GM19455 (cell line): ENCODE results near the gene SELENOH.
"Not testable (repeated sequence)": the region's sequence is repeated elsewhere in the genome, so short reads cannot be mapped to it uniquely, and the experiment has no call there.

ENCODE experiments used
- ATAC-seq: cut with Tn5 transposase; IDR thresholded peaks from one replicate; pipeline ENCODE4 v1.9.1; 2021; ENCODE audit not compliant: unreplicated experiment

Gene SELENOH

GRCh38 chr11:57741132-57742086 is at the start of gene SELENOH:
Gene SELENOH (plus strand): TSS chr11:57741491. CDS start chr11:57741596, 105 bp downstream.
- ATAC-seq: peak; percentile 87

GRCh38 chr11:57698843-57699365 is 42.4 kb upstream of the SELENOH start:
- no peak for ATAC-seq

GRCh38 chr11:57699813-57700212 is 41.5 kb upstream of the SELENOH start:
- no peak for ATAC-seq

GRCh38 chr11:57700425-57700824 is 40.9 kb upstream of the SELENOH start:
- no peak for ATAC-seq

- ATAC-seq: no peak
Measured at GRCh38 chr11:57703341-57703740, 38.0 kb upstream of the SELENOH start.

- no peak for ATAC-seq
Measured at GRCh38 chr11:57704932-57705331, 36.4 kb upstream of the SELENOH start.

- ATAC-seq: not testable (repeated sequence)
Measured at GRCh38 chr11:57705432-57705831, 35.9 kb upstream of the SELENOH start.

GRCh38 chr11:57709802-57710367 is 31.4 kb upstream of the SELENOH start:
- no peak for ATAC-seq

- ATAC-seq: peak; percentile 48
Measured at GRCh38 chr11:57711414-57712255, 29.7 kb upstream of the SELENOH start, which contains the start of gene MED19. Gene MED19 (minus strand): TSS chr11:57712215. CDS start chr11:57712179, 36 bp downstream.

GRCh38 chr11:57712256-57713150 is 28.8 kb upstream of the SELENOH start, which contains the start of gene TMX2:
Gene TMX2 (plus strand): TSS chr11:57712593. CDS start chr11:57712619, 26 bp downstream.
- ATAC-seq: peak; percentile 95

GRCh38 chr11:57713835-57714234 is 27.5 kb upstream of the SELENOH start:
- ATAC-seq: no peak

GRCh38 chr11:57716726-57717125 is 24.6 kb upstream of the SELENOH start:
- ATAC-seq: not testable (repeated sequence)

- ATAC-seq: no peak
Measured at GRCh38 chr11:57727185-57727584, 14.1 kb upstream of the SELENOH start.

GRCh38 chr11:57728829-57729228 is 12.5 kb upstream of the SELENOH start:
- ATAC-seq: no peak

GRCh38 chr11:57729479-57729878 is 11.8 kb upstream of the SELENOH start:
- ATAC-seq: no peak

- no peak for ATAC-seq
Measured at GRCh38 chr11:57732661-57733060, 8.6 kb upstream of the SELENOH start.

- no peak for ATAC-seq
Measured at GRCh38 chr11:57735619-57736298, 5.5 kb upstream of the SELENOH start.

GRCh38 chr11:57742087-57742452 is 779 bp downstream of the SELENOH start:
- ATAC-seq: no peak

GRCh38 chr11:57744357-57744756 is 3.1 kb downstream of the SELENOH start:
- no peak for ATAC-seq
